ENCODE measurements around the gene NAV2. TPM values are rescaled to one million over a fixed set of nuclear protein-coding genes. Genes with fewer than 3 reads are reported as not detected.

The NAV2 gene
- total RNA-seq, 1 experiment from 2014 or later, result 46.3 TPM

DNA sequence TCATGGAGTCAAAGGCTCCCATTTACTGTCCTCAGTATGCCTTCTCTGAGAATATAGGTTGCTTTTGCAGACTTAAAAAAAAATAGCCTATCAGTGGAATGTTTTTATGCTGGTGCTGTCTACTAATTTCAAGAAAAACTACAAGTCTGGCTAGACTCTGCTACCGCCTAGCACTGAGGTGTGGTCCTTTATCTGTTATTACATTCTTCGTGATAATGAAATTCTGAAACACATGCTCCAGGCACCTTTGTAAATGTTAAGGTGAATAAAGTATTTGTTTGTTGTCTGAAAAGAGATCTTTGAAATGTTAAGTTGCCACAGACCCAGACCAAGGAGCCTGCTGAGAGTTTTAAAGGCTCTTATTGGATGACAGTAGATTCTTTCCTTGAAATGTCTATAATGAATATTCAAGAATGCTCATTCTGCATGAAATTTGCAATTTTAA, 352.3 kb downstream of the NAV2 start:
- no peaks in the 10 kb centered on the region for H4K20me1 ChIP-seq (ENCODE audit: control insufficient read depth, insufficient read depth, insufficient read length)
- H4K91ac ChIP-seq (ENCODE audit: insufficient read length, low read depth, low read length), result no peak overlapping the region
- H2BK120ac ChIP-seq (ENCODE audit: low read depth, low read length, poor library complexity, severe bottlenecking), result no peak overlapping the region
- H3K79me2 ChIP-seq (ENCODE audit: insufficient read depth, low read length), result no peaks in the 10 kb centered on the region
- no peak overlapping the region for H3K9ac ChIP-seq (ENCODE audit: extremely low read depth, insufficient read length, low read length)
- no peak overlapping the region for H3K27ac ChIP-seq (ENCODE audit: insufficient read length, low read depth, low read length)
- H2BK5ac ChIP-seq (ENCODE audit: insufficient read length, low read length), result no peak overlapping the region
- H3K9me3 ChIP-seq (ENCODE audit: control insufficient read depth, low read depth, low read length), result no peaks in the 10 kb centered on the region
- no peak overlapping the region for H3K14ac ChIP-seq (ENCODE audit: insufficient read depth, low read length)
- Mint-ChIP-seq H3K27me3 (ENCODE audit: low read depth) (no peaks in the 10 kb centered on the region), H3K9me3 (no peaks in the 10 kb centered on the region), H3K4me1 (peaks cover 42 to 53% of the 10 kb centered on the region in 2 experiments), H3K27ac (peak overlapping the region; percentile 82 to 98 (median 89); a peak in 6 of 7 replicates), H3K36me3 (ENCODE audit: insufficient read depth in 1 of 3, low read depth in 3 of 3) (peaks cover 34 to 63% (median 55%) of the 10 kb centered on the region in 3 experiments), H3K4me3 (peak overlapping the region in 1 of 2 experiments; percentile 53; a peak in 3 of 5 replicates)
- no peaks in the 10 kb centered on the region for H3K23me2 ChIP-seq (ENCODE audit: insufficient read length, low read depth, low read length, poor library complexity, severe bottlenecking)
- no peak overlapping the region for H2BK20ac ChIP-seq (ENCODE audit: low read depth, low read length, poor library complexity, severe bottlenecking)
- no peaks in the 10 kb centered on the region for H3K79me1 ChIP-seq (ENCODE audit: insufficient read depth, low read depth, low read length, poor library complexity, severe bottlenecking)
- no peak overlapping the region for H3K18ac ChIP-seq (ENCODE audit: insufficient read length, low read depth, low read length)
- H3K4ac ChIP-seq (ENCODE audit: low read depth, low read length), result no peak overlapping the region
- H3K56ac ChIP-seq (ENCODE audit: insufficient read length, low read depth, low read length), result no peak overlapping the region
- H4K8ac ChIP-seq (replicated peaks; ENCODE audit: insufficient read length, low read depth, low read length), result no peak overlapping the region
- no peak overlapping the region for H2AK5ac ChIP-seq (ENCODE audit: insufficient read length, low read length)
- H3K23ac ChIP-seq (ENCODE audit: insufficient read length, low read depth, low read length), result no peak overlapping the region
- H2AFZ ChIP-seq (ENCODE audit: low read length), result no peak overlapping the region
- no peak overlapping the region for H3T11ph ChIP-seq (ENCODE audit: low read length)
- H4K5ac ChIP-seq (ENCODE audit: insufficient read length, low read depth, low read length), result no peak overlapping the region
- DNase-seq, result no peak
- no CpG with 5 or more reads among the region's 2 CpGs for WGBS (ENCODE audit: extremely low coverage, insufficient read length, low lambda C conversion rate)
- TF ChIP-seq CTCF (conservative IDR thresholded peaks at IDR 0.05), result no peak
- H2BK12ac ChIP-seq (ENCODE audit: insufficient read length, low read depth, low read length), result no peak overlapping the region
- no peak overlapping the region for H2BK15ac ChIP-seq (ENCODE audit: low read depth, low read length)
- H3K4me1 ChIP-seq (ENCODE audit: insufficient read depth, low read length), result peaks cover 8% of the 10 kb centered on the region; the same call in 1 of the 2 replicates
- H3K27me3 ChIP-seq (ENCODE audit: insufficient read depth, low read length), result no peaks in the 10 kb centered on the region
- H3K4me2 ChIP-seq (ENCODE audit: insufficient read depth, insufficient read length, low read length), result peak overlapping the region; percentile 2
